Measurements from ENCODE around the gene RIGI. TPM values are rescaled to one million over a fixed set of nuclear protein-coding genes. Genes with fewer than 3 reads are reported as not detected.

Gene RIGI
- total and polyA plus RNA-seq, 9 of the 15 experiments (the other 6 are each of a cell fraction or from before 2014, with no cell fraction given), result 0.27 to 1.1 (median 0.54) TPM

DNA sequence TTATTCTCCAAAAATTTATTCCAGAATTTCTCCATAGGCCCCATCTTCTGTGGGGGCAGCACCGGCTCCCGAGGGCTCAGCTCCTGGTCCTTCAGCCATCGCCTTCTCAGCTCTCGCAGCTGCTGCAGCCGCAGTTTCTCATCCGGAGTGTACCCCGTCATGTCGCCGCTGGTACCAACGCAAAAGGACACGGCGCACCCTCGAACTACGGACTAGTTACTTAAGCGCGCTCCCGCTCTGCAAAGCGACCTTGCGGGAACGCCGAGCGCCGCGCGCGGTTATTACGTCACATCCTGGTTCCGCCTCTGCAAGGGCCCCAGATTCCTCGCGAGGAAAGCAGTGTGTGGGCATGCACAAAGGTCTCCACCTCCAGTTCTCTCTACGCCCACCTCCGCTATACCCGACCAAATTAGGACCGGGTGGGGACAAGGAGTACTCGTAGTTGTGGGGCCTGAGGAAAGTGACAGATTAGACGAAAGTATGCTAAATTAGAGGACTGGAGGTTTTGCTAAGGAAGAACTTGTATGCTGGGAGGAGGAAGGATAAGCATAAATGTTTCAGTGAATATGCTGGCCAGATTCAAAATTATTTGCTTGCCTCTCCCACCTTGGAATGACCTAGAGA, 47.0 kb upstream of the RIGI start, which contains the start of gene NDUFB6 (continued):
- TF ChIP-seq, protein P1, sequence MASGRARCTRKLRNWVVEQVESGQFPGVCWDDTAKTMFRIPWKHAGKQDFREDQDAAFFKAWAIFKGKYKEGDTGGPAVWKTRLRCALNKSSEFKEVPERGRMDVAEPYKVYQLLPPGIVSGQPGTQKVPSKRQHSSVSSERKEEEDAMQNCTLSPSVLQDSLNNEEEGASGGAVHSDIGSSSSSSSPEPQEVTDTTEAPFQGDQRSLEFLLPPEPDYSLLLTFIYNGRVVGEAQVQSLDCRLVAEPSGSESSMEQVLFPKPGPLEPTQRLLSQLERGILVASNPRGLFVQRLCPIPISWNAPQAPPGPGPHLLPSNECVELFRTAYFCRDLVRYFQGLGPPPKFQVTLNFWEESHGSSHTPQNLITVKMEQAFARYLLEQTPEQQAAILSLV (tag; IDR thresholded peaks at IDR 0.05), result no peak
- TF ChIP-seq ETS2 (tag; IDR thresholded peaks at IDR 0.05; ENCODE audit: borderline replicate concordance, poor library complexity, severe bottlenecking) (no peak), SIN3B (IDR thresholded peaks at IDR 0.05; ENCODE audit: low read depth) (peak; percentile 87), HCFC1 (IDR thresholded peaks at IDR 0.05; ENCODE audit: low read depth, low read length) (peak; percentile 78), HMGN3 (IDR thresholded peaks at IDR 0.05; ENCODE audit: borderline replicate concordance, extremely low read depth, insufficient read length, low read depth, low read length) (no peak), MTA3 (IDR thresholded peaks at IDR 0.05; ENCODE audit: borderline replicate concordance) (no peak), ZNF830 (CRISPR knock-in tag; IDR thresholded peaks at IDR 0.05) (no peak), DDX20 (tag; IDR thresholded peaks at IDR 0.05; ENCODE audit: low read depth) (no peak), HDAC2 (IDR thresholded peaks at IDR 0.05) (no peak), HDAC3 (IDR thresholded peaks at IDR 0.05; ENCODE audit: borderline replicate concordance, partially characterized antibody) (no peak), ZNF551 (CRISPR knock-in tag; IDR thresholded peaks at IDR 0.05) (no peak), TCFL5 (CRISPR knock-in tag; conservative IDR thresholded peaks at IDR 0.05) (no peak), CAMTA2 (CRISPR knock-in tag; conservative IDR thresholded peaks at IDR 0.05) (no peak), C11orf30 (IDR thresholded peaks at IDR 0.05; ENCODE audit: low read depth) (peak; percentile 92)
- TF ChIP-seq, protein P2, sequence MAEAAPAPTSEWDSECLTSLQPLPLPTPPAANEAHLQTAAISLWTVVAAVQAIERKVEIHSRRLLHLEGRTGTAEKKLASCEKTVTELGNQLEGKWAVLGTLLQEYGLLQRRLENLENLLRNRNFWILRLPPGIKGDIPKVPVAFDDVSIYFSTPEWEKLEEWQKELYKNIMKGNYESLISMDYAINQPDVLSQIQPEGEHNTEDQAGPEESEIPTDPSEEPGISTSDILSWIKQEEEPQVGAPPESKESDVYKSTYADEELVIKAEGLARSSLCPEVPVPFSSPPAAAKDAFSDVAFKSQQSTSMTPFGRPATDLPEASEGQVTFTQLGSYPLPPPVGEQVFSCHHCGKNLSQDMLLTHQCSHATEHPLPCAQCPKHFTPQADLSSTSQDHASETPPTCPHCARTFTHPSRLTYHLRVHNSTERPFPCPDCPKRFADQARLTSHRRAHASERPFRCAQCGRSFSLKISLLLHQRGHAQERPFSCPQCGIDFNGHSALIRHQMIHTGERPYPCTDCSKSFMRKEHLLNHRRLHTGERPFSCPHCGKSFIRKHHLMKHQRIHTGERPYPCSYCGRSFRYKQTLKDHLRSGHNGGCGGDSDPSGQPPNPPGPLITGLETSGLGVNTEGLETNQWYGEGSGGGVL (CRISPR knock-in tag; IDR thresholded peaks at IDR 0.05), result no peak
- TF ChIP-seq, protein P3, sequence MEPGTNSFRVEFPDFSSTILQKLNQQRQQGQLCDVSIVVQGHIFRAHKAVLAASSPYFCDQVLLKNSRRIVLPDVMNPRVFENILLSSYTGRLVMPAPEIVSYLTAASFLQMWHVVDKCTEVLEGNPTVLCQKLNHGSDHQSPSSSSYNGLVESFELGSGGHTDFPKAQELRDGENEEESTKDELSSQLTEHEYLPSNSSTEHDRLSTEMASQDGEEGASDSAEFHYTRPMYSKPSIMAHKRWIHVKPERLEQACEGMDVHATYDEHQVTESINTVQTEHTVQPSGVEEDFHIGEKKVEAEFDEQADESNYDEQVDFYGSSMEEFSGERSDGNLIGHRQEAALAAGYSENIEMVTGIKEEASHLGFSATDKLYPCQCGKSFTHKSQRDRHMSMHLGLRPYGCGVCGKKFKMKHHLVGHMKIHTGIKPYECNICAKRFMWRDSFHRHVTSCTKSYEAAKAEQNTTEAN (CRISPR knock-in tag; IDR thresholded peaks at IDR 0.05), result no peak
- TF ChIP-seq, protein P4, sequence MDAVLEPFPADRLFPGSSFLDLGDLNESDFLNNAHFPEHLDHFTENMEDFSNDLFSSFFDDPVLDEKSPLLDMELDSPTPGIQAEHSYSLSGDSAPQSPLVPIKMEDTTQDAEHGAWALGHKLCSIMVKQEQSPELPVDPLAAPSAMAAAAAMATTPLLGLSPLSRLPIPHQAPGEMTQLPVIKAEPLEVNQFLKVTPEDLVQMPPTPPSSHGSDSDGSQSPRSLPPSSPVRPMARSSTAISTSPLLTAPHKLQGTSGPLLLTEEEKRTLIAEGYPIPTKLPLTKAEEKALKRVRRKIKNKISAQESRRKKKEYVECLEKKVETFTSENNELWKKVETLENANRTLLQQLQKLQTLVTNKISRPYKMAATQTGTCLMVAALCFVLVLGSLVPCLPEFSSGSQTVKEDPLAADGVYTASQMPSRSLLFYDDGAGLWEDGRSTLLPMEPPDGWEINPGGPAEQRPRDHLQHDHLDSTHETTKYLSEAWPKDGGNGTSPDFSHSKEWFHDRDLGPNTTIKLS (IDR thresholded peaks at IDR 0.05; ENCODE audit: borderline replicate concordance, low read depth), result no peak
- TF ChIP-seq, protein P5, sequence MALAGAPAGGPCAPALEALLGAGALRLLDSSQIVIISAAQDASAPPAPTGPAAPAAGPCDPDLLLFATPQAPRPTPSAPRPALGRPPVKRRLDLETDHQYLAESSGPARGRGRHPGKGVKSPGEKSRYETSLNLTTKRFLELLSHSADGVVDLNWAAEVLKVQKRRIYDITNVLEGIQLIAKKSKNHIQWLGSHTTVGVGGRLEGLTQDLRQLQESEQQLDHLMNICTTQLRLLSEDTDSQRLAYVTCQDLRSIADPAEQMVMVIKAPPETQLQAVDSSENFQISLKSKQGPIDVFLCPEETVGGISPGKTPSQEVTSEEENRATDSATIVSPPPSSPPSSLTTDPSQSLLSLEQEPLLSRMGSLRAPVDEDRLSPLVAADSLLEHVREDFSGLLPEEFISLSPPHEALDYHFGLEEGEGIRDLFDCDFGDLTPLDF (CRISPR knock-in tag; IDR thresholded peaks at IDR 0.05), result no peak
